ENCODE results near the gene BTBD16.

Gene BTBD16

DNA sequence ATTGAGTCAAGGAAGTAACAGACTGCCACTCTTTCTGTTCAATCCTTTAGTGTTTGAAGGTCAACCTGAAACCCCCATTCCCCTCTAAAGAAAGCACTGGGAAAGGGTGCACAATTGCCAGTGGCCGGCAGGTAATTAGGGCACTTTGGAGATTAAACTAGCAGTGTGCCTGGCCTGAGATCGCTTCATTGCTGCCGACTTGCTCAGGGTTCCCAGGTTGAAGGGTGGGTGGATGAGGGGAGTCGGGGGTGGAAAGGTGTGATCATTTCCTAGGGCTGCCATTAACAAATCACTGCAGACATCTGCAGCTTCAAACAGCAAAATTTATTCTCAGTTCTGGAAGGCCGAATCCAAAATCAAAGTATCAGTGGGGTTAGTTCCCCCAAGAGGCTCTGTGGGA is 16.3 kb upstream of the BTBD16 start:
- Histone ChIP-seq H2BK15ac (ENCODE audit: low read length) (no peak overlapping the region), H2BK5ac (ENCODE audit: low read length) (no peak overlapping the region), H3K79me1 (ENCODE audit: low read depth, low read length) (no peaks in the 10 kb centered on the region), H3K4me3 (ENCODE audit: low read length in 2 of 2) (no peak overlapping the region), H3K4me1 (ENCODE audit: control insufficient read depth in 2 of 2, insufficient read depth in 1 of 2, low read depth in 1 of 2, low read length in 2 of 2) (peaks cover 0 to 6% of the 10 kb centered on the region in 2 donors), H2BK120ac (ENCODE audit: low read depth, low read length) (no peak overlapping the region), H3K4me2 (ENCODE audit: insufficient read depth, low read length, poor library complexity, severe bottlenecking) (no peak overlapping the region), H2AK5ac (ENCODE audit: low read depth, low read length) (no peak overlapping the region), H3K18ac (ENCODE audit: low read length) (no peak overlapping the region), H3K9ac (ENCODE audit: low read depth, low read length, poor library complexity) (no peak overlapping the region), H2AFZ (ENCODE audit: low read length) (no peak overlapping the region), H4K91ac (ENCODE audit: low read depth, low read length, poor library complexity) (no peak overlapping the region), H3K27me3 (ENCODE audit: control insufficient read depth in 3 of 3, insufficient read depth in 3 of 3, low read depth in 1 of 3, low read length in 3 of 3) (no peaks in the 10 kb centered on the region), H2BK12ac (ENCODE audit: low read length) (no peak overlapping the region), H3K23ac (ENCODE audit: low read depth, low read length, poor library complexity) (no peak overlapping the region), H3K27ac (replicated peaks; ENCODE audit: low read length) (no peak overlapping the region), H3K9me3 (replicated peaks in 1 of 2; ENCODE audit: control insufficient read depth in 2 of 2, insufficient read depth in 1 of 2, low read depth in 1 of 2, low read length in 2 of 2) (no peaks in the 10 kb centered on the region), H3K36me3 (replicated peaks in 1 of 2; ENCODE audit: control insufficient read depth in 2 of 2, insufficient read depth in 2 of 2, low read length in 2 of 2) (peaks cover 16 to 70% of the 10 kb centered on the region in 2 donors), H3K14ac (ENCODE audit: low read length) (no peak overlapping the region), H4K8ac (ENCODE audit: low read depth, low read length) (no peak overlapping the region), H3K4ac (ENCODE audit: low read length) (no peak overlapping the region)
- WGBS, 2 donors (ENCODE audit: extremely low coverage in 2 of 2, insufficient read length in 2 of 2, insufficient replicate concordance in 1 of 2): no CpG with 5 or more reads among the region's 5 CpGs
- DNase-seq (ENCODE audit: low spot score): no peak

DNA sequence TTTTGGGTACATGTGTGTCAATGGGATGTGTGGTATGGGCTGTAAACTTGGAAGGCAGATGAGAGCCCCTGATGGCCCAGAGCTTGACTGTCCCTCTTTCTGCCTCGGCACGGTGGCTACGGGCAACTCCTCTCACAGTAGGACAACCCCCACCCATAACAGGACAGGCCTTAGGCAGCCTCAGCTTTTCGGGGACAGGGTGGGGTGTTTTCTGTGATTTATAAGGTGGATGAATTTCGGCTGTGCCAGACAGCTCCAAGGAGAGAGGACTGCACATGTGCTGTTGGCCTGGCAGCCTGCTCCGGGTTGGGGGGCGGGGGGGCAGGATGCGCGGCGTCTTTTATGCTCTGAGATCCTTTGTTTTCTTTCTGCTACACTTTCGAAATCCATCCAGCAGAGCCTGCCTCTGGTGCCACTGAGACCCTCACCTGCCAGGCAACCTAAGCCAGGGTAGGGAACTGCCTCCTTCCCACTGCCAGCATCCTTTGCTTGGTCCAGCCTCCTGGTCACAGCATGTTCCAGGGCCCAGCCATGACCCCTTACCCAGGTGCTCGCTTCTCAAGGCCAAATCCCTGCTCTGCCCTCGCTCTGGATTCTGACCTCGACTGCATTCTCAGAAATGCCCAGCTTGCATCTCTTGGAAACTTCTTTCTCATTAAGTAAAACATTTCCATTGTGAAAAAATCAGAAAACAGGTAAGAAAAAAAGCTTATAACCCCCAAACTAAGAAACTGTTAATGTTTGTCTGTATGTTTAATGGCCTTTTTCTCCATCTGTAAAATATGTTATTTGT is 15.4 kb upstream of the BTBD16 start:
- Histone ChIP-seq H4K91ac (ENCODE audit: low read depth, low read length, poor library complexity) (no peak overlapping the region), H3K27ac (replicated peaks; ENCODE audit: low read length) (no peak overlapping the region), H3K23ac (ENCODE audit: low read depth, low read length, poor library complexity) (no peak overlapping the region), H2AFZ (ENCODE audit: low read length) (no peak overlapping the region), H3K9ac (ENCODE audit: low read depth, low read length, poor library complexity) (no peak overlapping the region), H2BK120ac (ENCODE audit: low read depth, low read length) (no peak overlapping the region), H4K8ac (ENCODE audit: low read depth, low read length) (no peak overlapping the region), H3K27me3 (ENCODE audit: control insufficient read depth in 3 of 3, insufficient read depth in 3 of 3, low read depth in 1 of 3, low read length in 3 of 3) (no peaks in the 10 kb centered on the region), H3K79me1 (ENCODE audit: low read depth, low read length) (no peaks in the 10 kb centered on the region), H3K9me3 (replicated peaks in 1 of 2; ENCODE audit: control insufficient read depth in 2 of 2, insufficient read depth in 1 of 2, low read depth in 1 of 2, low read length in 2 of 2) (no peaks in the 10 kb centered on the region), H3K36me3 (replicated peaks in 1 of 2; ENCODE audit: control insufficient read depth in 2 of 2, insufficient read depth in 2 of 2, low read length in 2 of 2) (peaks cover 14 to 61% of the 10 kb centered on the region in 2 donors), H2BK5ac (ENCODE audit: low read length) (no peak overlapping the region), H3K14ac (ENCODE audit: low read length) (no peak overlapping the region), H2BK12ac (ENCODE audit: low read length) (no peak overlapping the region), H3K4ac (ENCODE audit: low read length) (no peak overlapping the region), H3K4me2 (ENCODE audit: insufficient read depth, low read length, poor library complexity, severe bottlenecking) (no peak overlapping the region), H3K18ac (ENCODE audit: low read length) (no peak overlapping the region), H2AK5ac (ENCODE audit: low read depth, low read length) (no peak overlapping the region), H3K4me3 (ENCODE audit: low read length in 2 of 2) (no peak overlapping the region), H2BK15ac (ENCODE audit: low read length) (no peak overlapping the region), H3K4me1 (ENCODE audit: control insufficient read depth in 2 of 2, insufficient read depth in 1 of 2, low read depth in 1 of 2, low read length in 2 of 2) (peaks cover 0 to 6% of the 10 kb centered on the region in 2 donors)
- WGBS, 2 donors (ENCODE audit: extremely low coverage in 2 of 2, insufficient read length in 2 of 2, insufficient replicate concordance in 1 of 2): no CpG with 5 or more reads among the region's 14 CpGs
- DNase-seq (ENCODE audit: low spot score): no peak

DNA sequence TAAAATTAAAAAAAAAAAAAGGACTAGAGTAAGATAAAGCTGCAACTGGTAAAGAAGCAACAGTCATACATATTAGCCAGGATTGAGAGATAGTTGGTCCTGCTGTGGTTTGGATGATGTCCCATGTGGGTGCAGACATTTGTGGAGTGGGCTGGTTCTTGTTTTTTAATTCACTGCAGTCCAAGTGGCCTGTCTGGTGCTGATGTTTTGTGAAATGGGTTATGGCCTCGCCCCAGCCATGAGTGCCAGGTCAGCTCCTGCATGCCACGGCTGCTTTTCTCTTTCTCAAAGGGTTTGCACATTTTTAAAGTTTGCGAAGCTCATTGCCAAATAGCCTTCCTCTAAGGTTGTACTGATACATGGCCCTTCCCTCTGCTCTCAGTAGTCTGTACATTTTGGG is 14.1 kb upstream of the BTBD16 start:
- peaks cover 0 to 6% of the 10 kb centered on the region in 2 donors for H3K4me1 ChIP-seq (ENCODE audit: control insufficient read depth in 2 of 2, insufficient read depth in 1 of 2, low read depth in 1 of 2, low read length in 2 of 2)

DNA sequence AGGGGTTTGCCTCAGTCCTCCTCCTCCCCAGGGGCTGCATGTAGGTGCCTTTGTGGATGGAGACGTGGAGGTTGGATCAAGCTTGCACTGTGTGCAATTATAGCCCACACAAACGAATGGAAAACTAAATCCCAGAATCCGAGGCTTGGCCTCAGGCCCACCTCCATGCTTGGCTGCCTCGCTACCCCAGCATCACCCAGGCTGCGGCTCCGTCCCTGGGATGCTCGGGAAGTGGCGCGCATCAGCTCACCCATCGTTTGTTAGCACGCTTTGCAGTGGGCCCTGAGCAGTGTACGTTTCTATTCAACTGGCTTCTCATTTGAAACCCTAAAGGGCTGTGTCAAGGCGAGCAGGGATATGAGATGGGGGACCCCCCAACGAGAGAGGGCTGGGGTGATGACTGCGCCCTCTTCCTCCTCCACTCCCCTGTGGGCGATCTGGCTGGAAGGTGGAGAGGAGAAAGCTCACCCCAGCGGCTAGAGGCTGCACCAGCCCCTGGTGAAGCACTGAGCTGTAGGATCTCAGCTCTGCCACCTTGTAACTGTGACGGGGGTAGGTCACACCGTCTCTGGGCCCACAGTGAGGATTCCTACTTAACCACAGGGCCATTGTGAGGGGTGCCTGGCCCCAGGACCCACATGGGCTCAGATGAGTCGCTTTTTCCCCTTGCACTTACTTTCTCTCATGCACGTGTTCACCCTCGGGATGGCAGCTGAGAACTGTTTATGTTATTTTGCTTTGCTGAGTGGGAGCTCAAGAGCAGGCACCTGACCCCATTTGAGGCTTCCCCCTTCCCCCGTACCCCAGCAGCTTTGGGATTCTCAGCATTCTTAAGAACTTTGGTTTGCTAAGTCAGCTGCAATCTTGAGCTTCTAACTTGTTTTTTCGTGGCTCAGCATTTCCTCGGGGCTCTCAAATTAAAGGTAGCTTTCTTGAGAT is 12.7 kb upstream of the BTBD16 start:
- H2AFZ ChIP-seq (ENCODE audit: low read length): no peak overlapping the region
- no peak overlapping the region for H3K4me3 ChIP-seq (ENCODE audit: low read length in 2 of 2)
- H3K18ac ChIP-seq (ENCODE audit: low read length): peak overlapping the region; percentile 81
- H3K9me3 ChIP-seq (replicated peaks in 1 of 2; ENCODE audit: control insufficient read depth in 2 of 2, insufficient read depth in 1 of 2, low read depth in 1 of 2, low read length in 2 of 2): peaks cover 4 to 19% of the 10 kb centered on the region in 2 donors
- DNase-seq (ENCODE audit: low spot score): no peak
- H2BK12ac ChIP-seq (ENCODE audit: low read length): no peak overlapping the region
- WGBS, 2 donors (ENCODE audit: extremely low coverage in 2 of 2, insufficient read length in 2 of 2, insufficient replicate concordance in 1 of 2): no CpG with 5 or more reads among the region's 25 CpGs
- no peak overlapping the region for H4K8ac ChIP-seq (ENCODE audit: low read depth, low read length)
- H2BK5ac ChIP-seq (ENCODE audit: low read length): no peak overlapping the region
- H3K4ac ChIP-seq (ENCODE audit: low read length): no peak overlapping the region
- H3K23ac ChIP-seq (ENCODE audit: low read depth, low read length, poor library complexity): no peak overlapping the region
- peaks cover 0 to 6% of the 10 kb centered on the region in 2 donors for H3K4me1 ChIP-seq (ENCODE audit: control insufficient read depth in 2 of 2, insufficient read depth in 1 of 2, low read depth in 1 of 2, low read length in 2 of 2)
- no peak overlapping the region for H3K27ac ChIP-seq (replicated peaks; ENCODE audit: low read length)
- H2AK5ac ChIP-seq (ENCODE audit: low read depth, low read length): peak overlapping the region; percentile 17
- peaks cover 9 to 38% of the 10 kb centered on the region in 2 donors for H3K36me3 ChIP-seq (replicated peaks in 1 of 2; ENCODE audit: control insufficient read depth in 2 of 2, insufficient read depth in 2 of 2, low read length in 2 of 2)
- H2BK120ac ChIP-seq (ENCODE audit: low read depth, low read length): no peak overlapping the region
- H2BK15ac ChIP-seq (ENCODE audit: low read length): no peak overlapping the region
- H3K14ac ChIP-seq (ENCODE audit: low read length): no peak overlapping the region
- H3K4me2 ChIP-seq (ENCODE audit: insufficient read depth, low read length, poor library complexity, severe bottlenecking): no peak overlapping the region
- no peaks in the 10 kb centered on the region for H3K79me1 ChIP-seq (ENCODE audit: low read depth, low read length)
- H3K27me3 ChIP-seq (ENCODE audit: control insufficient read depth in 3 of 3, insufficient read depth in 3 of 3, low read depth in 1 of 3, low read length in 3 of 3): no peaks in the 10 kb centered on the region
- H4K91ac ChIP-seq (ENCODE audit: low read depth, low read length, poor library complexity): no peak overlapping the region
- H3K9ac ChIP-seq (ENCODE audit: low read depth, low read length, poor library complexity): no peak overlapping the region

More for the DNA sequence above, 14.1 kb upstream of the BTBD16 start:
- Histone ChIP-seq H3K14ac (ENCODE audit: low read length) (no peak overlapping the region), H2BK120ac (ENCODE audit: low read depth, low read length) (no peak overlapping the region), H3K9ac (ENCODE audit: low read depth, low read length, poor library complexity) (no peak overlapping the region), H3K4me2 (ENCODE audit: insufficient read depth, low read length, poor library complexity, severe bottlenecking) (no peak overlapping the region), H3K18ac (ENCODE audit: low read length) (no peak overlapping the region), H4K8ac (ENCODE audit: low read depth, low read length) (no peak overlapping the region), H3K27me3 (ENCODE audit: control insufficient read depth in 3 of 3, insufficient read depth in 3 of 3, low read depth in 1 of 3, low read length in 3 of 3) (no peaks in the 10 kb centered on the region), H2BK12ac (ENCODE audit: low read length) (no peak overlapping the region), H3K4ac (ENCODE audit: low read length) (no peak overlapping the region), H3K79me1 (ENCODE audit: low read depth, low read length) (no peaks in the 10 kb centered on the region), H2BK5ac (ENCODE audit: low read length) (no peak overlapping the region), H2AK5ac (ENCODE audit: low read depth, low read length) (no peak overlapping the region), H2BK15ac (ENCODE audit: low read length) (no peak overlapping the region), H4K91ac (ENCODE audit: low read depth, low read length, poor library complexity) (no peak overlapping the region), H3K23ac (ENCODE audit: low read depth, low read length, poor library complexity) (no peak overlapping the region), H3K36me3 (replicated peaks in 1 of 2; ENCODE audit: control insufficient read depth in 2 of 2, insufficient read depth in 2 of 2, low read length in 2 of 2) (peaks cover 14 to 49% of the 10 kb centered on the region in 2 donors), H3K4me3 (ENCODE audit: low read length in 2 of 2) (no peak overlapping the region), H2AFZ (ENCODE audit: low read length) (no peak overlapping the region), H3K27ac (replicated peaks; ENCODE audit: low read length) (no peak overlapping the region), H3K9me3 (replicated peaks in 1 of 2; ENCODE audit: control insufficient read depth in 2 of 2, insufficient read depth in 1 of 2, low read depth in 1 of 2, low read length in 2 of 2) (peaks cover 0 to 6% of the 10 kb centered on the region in 2 donors)
- no CpG with 5 or more reads among the region's 3 CpGs for WGBS, 2 donors (ENCODE audit: extremely low coverage in 2 of 2, insufficient read length in 2 of 2, insufficient replicate concordance in 1 of 2)
- DNase-seq (ENCODE audit: low spot score): no peak

All from neuronal stem cell (in vitro differentiated cells).